Measurements from ENCODE around the gene KRT86.

DNA sequence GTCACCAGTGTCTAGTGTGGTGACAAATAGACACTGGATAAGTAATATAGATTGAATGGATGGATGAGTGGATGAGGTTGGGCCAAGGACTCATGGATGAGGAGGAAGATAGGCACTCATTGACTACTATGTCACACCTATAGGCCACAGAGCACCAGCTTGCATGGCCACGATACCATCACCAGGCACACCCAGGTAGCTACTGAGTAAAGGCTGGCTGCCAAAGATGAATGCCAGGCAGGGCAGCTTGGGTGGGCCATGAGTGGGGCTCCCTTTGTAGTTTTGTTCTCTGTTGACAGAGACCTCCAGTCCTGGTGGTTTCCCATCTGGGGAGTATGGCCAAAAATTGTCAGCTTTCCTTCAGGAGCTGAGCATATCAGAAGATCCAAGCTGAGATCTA is 57.9 kb downstream of the KRT86 start:
- TF ChIP-seq, protein P1, sequence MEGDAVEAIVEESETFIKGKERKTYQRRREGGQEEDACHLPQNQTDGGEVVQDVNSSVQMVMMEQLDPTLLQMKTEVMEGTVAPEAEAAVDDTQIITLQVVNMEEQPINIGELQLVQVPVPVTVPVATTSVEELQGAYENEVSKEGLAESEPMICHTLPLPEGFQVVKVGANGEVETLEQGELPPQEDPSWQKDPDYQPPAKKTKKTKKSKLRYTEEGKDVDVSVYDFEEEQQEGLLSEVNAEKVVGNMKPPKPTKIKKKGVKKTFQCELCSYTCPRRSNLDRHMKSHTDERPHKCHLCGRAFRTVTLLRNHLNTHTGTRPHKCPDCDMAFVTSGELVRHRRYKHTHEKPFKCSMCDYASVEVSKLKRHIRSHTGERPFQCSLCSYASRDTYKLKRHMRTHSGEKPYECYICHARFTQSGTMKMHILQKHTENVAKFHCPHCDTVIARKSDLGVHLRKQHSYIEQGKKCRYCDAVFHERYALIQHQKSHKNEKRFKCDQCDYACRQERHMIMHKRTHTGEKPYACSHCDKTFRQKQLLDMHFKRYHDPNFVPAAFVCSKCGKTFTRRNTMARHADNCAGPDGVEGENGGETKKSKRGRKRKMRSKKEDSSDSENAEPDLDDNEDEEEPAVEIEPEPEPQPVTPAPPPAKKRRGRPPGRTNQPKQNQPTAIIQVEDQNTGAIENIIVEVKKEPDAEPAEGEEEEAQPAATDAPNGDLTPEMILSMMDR (conservative IDR thresholded peaks at IDR 0.05; ENCODE audit: low read depth in 2 of 2), result no peak
- TF ChIP-seq, protein P2, sequence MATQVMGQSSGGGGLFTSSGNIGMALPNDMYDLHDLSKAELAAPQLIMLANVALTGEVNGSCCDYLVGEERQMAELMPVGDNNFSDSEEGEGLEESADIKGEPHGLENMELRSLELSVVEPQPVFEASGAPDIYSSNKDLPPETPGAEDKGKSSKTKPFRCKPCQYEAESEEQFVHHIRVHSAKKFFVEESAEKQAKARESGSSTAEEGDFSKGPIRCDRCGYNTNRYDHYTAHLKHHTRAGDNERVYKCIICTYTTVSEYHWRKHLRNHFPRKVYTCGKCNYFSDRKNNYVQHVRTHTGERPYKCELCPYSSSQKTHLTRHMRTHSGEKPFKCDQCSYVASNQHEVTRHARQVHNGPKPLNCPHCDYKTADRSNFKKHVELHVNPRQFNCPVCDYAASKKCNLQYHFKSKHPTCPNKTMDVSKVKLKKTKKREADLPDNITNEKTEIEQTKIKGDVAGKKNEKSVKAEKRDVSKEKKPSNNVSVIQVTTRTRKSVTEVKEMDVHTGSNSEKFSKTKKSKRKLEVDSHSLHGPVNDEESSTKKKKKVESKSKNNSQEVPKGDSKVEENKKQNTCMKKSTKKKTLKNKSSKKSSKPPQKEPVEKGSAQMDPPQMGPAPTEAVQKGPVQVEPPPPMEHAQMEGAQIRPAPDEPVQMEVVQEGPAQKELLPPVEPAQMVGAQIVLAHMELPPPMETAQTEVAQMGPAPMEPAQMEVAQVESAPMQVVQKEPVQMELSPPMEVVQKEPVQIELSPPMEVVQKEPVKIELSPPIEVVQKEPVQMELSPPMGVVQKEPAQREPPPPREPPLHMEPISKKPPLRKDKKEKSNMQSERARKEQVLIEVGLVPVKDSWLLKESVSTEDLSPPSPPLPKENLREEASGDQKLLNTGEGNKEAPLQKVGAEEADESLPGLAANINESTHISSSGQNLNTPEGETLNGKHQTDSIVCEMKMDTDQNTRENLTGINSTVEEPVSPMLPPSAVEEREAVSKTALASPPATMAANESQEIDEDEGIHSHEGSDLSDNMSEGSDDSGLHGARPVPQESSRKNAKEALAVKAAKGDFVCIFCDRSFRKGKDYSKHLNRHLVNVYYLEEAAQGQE (IDR thresholded peaks at IDR 0.05; ENCODE audit: unreplicated experiment), result no peak
- TF ChIP-seq EZH2 (IDR thresholded peaks at IDR 0.05; ENCODE audit: low read depth, unreplicated experiment) (no peak), EZH2phosphoT487 (IDR thresholded peaks at IDR 0.05; ENCODE audit: unreplicated experiment) (no peak), POLR2AphosphoS5 (IDR thresholded peaks at IDR 0.05; ENCODE audit: low read depth) (no peak), ZNF331 (CRISPR knock-in tag; IDR thresholded peaks at IDR 0.05; ENCODE audit: low read depth) (no peak), CREB1 (CRISPR knock-in tag; IDR thresholded peaks at IDR 0.05; ENCODE audit: low read depth) (no peak), JUNB (IDR thresholded peaks at IDR 0.05; ENCODE audit: unreplicated experiment) (no peak), ZNF114 (CRISPR knock-in tag; IDR thresholded peaks at IDR 0.05) (no peak), STAT1 (IDR thresholded peaks at IDR 0.05; ENCODE audit: unreplicated experiment) (no peak)
- TF ChIP-seq, protein P3, sequence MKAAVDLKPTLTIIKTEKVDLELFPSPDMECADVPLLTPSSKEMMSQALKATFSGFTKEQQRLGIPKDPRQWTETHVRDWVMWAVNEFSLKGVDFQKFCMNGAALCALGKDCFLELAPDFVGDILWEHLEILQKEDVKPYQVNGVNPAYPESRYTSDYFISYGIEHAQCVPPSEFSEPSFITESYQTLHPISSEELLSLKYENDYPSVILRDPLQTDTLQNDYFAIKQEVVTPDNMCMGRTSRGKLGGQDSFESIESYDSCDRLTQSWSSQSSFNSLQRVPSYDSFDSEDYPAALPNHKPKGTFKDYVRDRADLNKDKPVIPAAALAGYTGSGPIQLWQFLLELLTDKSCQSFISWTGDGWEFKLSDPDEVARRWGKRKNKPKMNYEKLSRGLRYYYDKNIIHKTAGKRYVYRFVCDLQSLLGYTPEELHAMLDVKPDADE (IDR thresholded peaks at IDR 0.05), result no peak
- TF ChIP-seq, protein P4, sequence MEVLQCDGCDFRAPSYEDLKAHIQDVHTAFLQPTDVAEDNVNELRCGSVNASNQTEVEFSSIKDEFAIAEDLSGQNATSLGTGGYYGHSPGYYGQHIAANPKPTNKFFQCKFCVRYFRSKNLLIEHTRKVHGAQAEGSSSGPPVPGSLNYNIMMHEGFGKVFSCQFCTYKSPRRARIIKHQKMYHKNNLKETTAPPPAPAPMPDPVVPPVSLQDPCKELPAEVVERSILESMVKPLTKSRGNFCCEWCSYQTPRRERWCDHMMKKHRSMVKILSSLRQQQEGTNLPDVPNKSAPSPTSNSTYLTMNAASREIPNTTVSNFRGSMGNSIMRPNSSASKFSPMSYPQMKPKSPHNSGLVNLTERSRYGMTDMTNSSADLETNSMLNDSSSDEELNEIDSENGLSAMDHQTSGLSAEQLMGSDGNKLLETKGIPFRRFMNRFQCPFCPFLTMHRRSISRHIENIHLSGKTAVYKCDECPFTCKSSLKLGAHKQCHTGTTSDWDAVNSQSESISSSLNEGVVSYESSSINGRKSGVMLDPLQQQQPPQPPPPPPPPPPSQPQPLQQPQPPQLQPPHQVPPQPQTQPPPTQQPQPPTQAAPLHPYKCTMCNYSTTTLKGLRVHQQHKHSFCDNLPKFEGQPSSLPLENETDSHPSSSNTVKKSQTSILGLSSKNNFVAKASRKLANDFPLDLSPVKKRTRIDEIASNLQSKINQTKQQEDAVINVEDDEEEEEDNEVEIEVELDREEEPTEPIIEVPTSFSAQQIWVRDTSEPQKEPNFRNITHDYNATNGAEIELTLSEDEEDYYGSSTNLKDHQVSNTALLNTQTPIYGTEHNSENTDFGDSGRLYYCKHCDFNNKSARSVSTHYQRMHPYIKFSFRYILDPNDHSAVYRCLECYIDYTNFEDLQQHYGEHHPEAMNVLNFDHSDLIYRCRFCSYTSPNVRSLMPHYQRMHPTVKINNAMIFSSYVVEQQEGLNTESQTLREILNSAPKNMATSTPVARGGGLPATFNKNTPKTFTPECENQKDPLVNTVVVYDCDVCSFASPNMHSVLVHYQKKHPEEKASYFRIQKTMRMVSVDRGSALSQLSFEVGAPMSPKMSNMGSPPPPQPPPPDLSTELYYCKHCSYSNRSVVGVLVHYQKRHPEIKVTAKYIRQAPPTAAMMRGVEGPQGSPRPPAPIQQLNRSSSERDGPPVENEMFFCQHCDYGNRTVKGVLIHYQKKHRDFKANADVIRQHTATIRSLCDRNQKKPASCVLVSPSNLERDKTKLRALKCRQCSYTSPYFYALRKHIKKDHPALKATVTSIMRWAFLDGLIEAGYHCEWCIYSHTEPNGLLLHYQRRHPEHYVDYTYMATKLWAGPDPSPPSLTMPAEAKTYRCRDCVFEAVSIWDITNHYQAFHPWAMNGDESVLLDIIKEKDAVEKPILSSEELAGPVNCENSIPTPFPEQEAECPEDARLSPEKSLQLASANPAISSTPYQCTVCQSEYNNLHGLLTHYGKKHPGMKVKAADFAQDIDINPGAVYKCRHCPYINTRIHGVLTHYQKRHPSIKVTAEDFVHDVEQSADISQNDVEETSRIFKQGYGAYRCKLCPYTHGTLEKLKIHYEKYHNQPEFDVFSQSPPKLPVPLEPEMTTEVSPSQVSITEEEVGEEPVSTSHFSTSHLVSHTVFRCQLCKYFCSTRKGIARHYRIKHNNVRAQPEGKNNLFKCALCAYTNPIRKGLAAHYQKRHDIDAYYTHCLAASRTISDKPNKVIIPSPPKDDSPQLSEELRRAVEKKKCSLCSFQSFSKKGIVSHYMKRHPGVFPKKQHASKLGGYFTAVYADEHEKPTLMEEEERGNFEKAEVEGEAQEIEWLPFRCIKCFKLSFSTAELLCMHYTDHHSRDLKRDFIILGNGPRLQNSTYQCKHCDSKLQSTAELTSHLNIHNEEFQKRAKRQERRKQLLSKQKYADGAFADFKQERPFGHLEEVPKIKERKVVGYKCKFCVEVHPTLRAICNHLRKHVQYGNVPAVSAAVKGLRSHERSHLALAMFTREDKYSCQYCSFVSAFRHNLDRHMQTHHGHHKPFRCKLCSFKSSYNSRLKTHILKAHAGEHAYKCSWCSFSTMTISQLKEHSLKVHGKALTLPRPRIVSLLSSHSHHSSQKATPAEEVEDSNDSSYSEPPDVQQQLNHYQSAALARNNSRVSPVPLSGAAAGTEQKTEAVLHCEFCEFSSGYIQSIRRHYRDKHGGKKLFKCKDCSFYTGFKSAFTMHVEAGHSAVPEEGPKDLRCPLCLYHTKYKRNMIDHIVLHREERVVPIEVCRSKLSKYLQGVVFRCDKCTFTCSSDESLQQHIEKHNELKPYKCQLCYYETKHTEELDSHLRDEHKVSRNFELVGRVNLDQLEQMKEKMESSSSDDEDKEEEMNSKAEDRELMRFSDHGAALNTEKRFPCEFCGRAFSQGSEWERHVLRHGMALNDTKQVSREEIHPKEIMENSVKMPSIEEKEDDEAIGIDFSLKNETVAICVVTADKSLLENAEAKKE (CRISPR knock-in tag; IDR thresholded peaks at IDR 0.05), result no peak
